Right lobe of liver (tissue), 4 donors: ENCODE results near the gene GIPC2.

Experiments used
- POLR2A ChIP-seq: fragments of 450-650 bp; IDR thresholded peaks from one replicate; pipeline ENCODE4 v1.6.1; 2017; ENCODE audit warnings: antibody characterized with exemption, mild to moderate bottlenecking
- TF ChIP-seq, protein P1 (sequence below), 4 donors: fragments of 200-600 bp in 3 of 4; fragments of 450-650 bp in 1 of 4; IDR thresholded peaks; one replicate each; pipeline versions ENCODE4 v1.5.1 to v1.8.0; 2016 to 2022; ENCODE audit warnings: antibody characterized with exemption in 4 of 4, mild to moderate bottlenecking in 2 of 4
- donor health status: DM: no; HTN: no; CAD: no.
- donor health status: DM: no; HTN: no; CAD: no.
- donor health status: DM: no; HTN: yes; CAD: no.

DNA sequence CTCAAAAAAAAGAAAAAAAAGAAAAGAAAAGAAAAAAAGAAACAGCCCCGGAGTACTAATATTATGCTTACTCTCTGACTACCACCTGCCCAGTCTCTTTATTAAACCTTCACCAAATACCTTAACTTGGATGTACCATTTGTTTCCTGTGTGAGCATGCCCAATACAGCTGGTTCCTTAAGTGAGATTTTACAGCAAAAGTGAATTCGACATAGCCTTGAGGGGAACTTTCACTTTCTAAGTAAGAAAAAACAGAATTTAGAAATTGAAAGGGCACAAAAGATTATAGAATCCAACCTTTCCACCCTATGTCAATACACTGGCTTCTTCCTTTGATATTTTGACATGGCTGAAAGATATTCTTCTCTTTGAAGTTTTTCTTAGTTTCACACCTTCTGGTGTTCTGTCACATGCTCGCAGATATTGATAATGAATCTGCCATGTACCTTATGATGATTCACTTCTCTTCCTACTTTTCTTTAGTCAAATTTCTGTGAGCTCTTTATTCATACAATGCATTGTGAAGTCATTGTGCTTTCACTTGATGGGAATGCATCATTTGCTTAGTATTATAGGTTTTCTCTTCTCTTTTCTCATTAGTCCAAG lies 5.2 kb upstream of the GIPC2 start:
- TF ChIP-seq, protein P1, sequence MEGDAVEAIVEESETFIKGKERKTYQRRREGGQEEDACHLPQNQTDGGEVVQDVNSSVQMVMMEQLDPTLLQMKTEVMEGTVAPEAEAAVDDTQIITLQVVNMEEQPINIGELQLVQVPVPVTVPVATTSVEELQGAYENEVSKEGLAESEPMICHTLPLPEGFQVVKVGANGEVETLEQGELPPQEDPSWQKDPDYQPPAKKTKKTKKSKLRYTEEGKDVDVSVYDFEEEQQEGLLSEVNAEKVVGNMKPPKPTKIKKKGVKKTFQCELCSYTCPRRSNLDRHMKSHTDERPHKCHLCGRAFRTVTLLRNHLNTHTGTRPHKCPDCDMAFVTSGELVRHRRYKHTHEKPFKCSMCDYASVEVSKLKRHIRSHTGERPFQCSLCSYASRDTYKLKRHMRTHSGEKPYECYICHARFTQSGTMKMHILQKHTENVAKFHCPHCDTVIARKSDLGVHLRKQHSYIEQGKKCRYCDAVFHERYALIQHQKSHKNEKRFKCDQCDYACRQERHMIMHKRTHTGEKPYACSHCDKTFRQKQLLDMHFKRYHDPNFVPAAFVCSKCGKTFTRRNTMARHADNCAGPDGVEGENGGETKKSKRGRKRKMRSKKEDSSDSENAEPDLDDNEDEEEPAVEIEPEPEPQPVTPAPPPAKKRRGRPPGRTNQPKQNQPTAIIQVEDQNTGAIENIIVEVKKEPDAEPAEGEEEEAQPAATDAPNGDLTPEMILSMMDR (IDR thresholded peaks at IDR 0.05), result no peak
- no peak for TF ChIP-seq POLR2A
